HL-60/S4 (cell line): ENCODE measurements around the gene PUS1.
"Not testable (repeated sequence)": the region's sequence is repeated elsewhere in the genome, so short reads cannot be mapped to it uniquely, and the experiment has no call there.

Experiments
- in situ Hi-C: fragments of 300-500 bp; cut with MboI; formaldehyde crosslinking; loops from 2 replicates; pipeline ENCODE4 v1.14.3; 2022; ENCODE audit warnings: low sequenced_read_pairs

The PUS1 gene

GRCh38 chr12:131928711-131929580 is at the start of gene PUS1:
TSS of gene PUS1 (plus strand) at chr12:131929276. CDS start at chr12:131929723, 447 bp downstream.
- in situ Hi-C loops, result no loop called here

- in situ Hi-C loops, result no loop called here
Measured at GRCh38 chr12:131882804-131883520, 46.1 kb upstream of the PUS1 start.

- in situ Hi-C loops, result no loop called here
Measured at GRCh38 chr12:131883521-131883900, 45.6 kb upstream of the PUS1 start.

GRCh38 chr12:131885076-131885475 is 44.0 kb upstream of the PUS1 start:
- in situ Hi-C loops, result not testable (repeated sequence)

GRCh38 chr12:131885543-131886057 is 43.5 kb upstream of the PUS1 start:
- in situ Hi-C loops, result no loop called here

GRCh38 chr12:131891722-131892121 is 37.4 kb upstream of the PUS1 start:
- in situ Hi-C loops, result not testable (repeated sequence)

GRCh38 chr12:131892711-131893604 is 36.1 kb upstream of the PUS1 start:
- in situ Hi-C loops, result no loop called here

GRCh38 chr12:131893605-131894312 is 35.3 kb upstream of the PUS1 start:
- in situ Hi-C loops, result no loop called here

- in situ Hi-C loops, result no loop called here
Measured at GRCh38 chr12:131894313-131894860, 34.7 kb upstream of the PUS1 start, which contains the start of gene ULK1. TSS of gene ULK1 (plus strand) at chr12:131894622. CDS start at chr12:131895002, 380 bp downstream.

- in situ Hi-C loops, result no loop called here
Measured at GRCh38 chr12:131894981-131895639, 34.0 kb upstream of the PUS1 start.

GRCh38 chr12:131895640-131896079 is 33.4 kb upstream of the PUS1 start:
- in situ Hi-C loops, result no loop called here

- in situ Hi-C loops, result no loop called here
Measured at GRCh38 chr12:131896080-131896810, 32.8 kb upstream of the PUS1 start.

- in situ Hi-C loops, result no loop called here
Measured at GRCh38 chr12:131896811-131897270, 32.2 kb upstream of the PUS1 start.

- in situ Hi-C loops, result no loop called here
Measured at GRCh38 chr12:131897276-131897675, 31.8 kb upstream of the PUS1 start.

- in situ Hi-C loops, result no loop called here
Measured at GRCh38 chr12:131897875-131898274, 31.2 kb upstream of the PUS1 start.

GRCh38 chr12:131900397-131900796 is 28.7 kb upstream of the PUS1 start:
- in situ Hi-C loops, result no loop called here

GRCh38 chr12:131901431-131902331 is 27.4 kb upstream of the PUS1 start:
- in situ Hi-C loops, result no loop called here
